ENCODE results near the gene SVIL.

DNA sequence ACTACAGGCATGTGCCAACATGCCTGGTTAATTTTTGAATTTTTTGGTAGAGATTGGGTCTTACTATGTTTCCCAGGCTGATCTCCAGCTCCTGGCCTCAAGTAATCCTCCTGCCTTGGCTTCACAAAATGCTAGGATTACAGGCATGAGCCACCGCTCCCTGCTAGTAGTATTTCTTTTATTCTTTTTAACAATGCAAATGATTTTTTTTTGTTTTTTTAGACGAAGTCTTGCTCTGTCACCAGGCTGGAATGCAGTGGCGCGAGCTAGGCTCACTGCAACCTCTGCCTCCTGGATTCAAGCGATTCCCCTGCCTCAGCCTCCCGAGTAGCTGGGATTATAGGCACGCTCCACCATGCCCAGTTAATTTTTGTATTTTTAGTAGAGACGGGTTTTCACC lies 58.1 kb downstream of the SVIL start:
- TF ChIP-seq, protein P1, sequence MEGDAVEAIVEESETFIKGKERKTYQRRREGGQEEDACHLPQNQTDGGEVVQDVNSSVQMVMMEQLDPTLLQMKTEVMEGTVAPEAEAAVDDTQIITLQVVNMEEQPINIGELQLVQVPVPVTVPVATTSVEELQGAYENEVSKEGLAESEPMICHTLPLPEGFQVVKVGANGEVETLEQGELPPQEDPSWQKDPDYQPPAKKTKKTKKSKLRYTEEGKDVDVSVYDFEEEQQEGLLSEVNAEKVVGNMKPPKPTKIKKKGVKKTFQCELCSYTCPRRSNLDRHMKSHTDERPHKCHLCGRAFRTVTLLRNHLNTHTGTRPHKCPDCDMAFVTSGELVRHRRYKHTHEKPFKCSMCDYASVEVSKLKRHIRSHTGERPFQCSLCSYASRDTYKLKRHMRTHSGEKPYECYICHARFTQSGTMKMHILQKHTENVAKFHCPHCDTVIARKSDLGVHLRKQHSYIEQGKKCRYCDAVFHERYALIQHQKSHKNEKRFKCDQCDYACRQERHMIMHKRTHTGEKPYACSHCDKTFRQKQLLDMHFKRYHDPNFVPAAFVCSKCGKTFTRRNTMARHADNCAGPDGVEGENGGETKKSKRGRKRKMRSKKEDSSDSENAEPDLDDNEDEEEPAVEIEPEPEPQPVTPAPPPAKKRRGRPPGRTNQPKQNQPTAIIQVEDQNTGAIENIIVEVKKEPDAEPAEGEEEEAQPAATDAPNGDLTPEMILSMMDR (IDR thresholded peaks at IDR 0.05; ENCODE audit: low read length) = no peak
- TF ChIP-seq EZH2 (IDR thresholded peaks at IDR 0.05; ENCODE audit: borderline replicate concordance, low read length) = no peak

All from OCI-LY1 (cell line).